ENCODE measurements around the gene NCOA7. TPM values are rescaled to one million over a fixed set of nuclear protein-coding genes. Genes with fewer than 3 reads are reported as not detected.

The NCOA7 gene
- total RNA-seq, 6 experiments from 2014 or later: 11.4 to 71.8 (median 23.0) TPM

DNA sequence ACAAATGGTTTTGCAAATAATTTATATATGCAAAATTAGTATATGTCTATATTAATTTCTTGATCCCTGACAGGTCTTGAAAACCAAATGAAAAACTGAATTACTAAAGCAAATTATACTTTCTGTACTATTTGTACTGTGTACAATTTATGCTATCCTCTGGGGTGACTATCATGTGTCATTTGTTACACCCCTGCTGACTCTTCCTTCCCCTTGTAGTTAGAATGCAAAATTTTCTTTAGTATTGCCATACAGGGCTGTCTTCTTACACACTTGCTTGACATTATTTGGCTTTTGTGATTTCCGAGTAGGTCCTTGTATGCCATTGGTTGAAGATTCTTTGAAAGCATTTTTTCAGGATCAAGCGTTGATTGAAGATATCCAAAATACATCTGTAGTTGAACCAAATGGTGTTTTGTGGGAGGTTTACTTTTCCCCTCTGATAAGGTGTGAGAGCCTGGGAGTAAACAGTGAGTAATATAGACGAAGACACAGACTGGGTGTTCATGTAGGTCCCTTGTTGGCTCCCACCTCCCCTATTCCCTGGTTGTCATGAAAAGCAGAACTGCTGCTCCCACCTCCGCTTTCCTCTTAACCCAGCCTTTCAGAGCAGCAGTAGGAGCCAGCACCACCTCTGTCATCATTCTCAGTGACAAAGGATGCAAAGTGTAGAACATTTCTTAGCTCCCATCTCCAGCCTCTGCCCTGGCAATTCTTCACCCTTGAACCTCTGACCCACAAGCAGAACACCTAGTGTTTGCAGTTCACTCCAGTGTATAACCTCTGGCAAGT, 29.0 kb downstream of the NCOA7 start:
- intact Hi-C loops (cut with DNase I): no loop called here
- no peak for TF ChIP-seq POLR2A (IDR thresholded peaks at IDR 0.05)
- TF ChIP-seq, protein P1, sequence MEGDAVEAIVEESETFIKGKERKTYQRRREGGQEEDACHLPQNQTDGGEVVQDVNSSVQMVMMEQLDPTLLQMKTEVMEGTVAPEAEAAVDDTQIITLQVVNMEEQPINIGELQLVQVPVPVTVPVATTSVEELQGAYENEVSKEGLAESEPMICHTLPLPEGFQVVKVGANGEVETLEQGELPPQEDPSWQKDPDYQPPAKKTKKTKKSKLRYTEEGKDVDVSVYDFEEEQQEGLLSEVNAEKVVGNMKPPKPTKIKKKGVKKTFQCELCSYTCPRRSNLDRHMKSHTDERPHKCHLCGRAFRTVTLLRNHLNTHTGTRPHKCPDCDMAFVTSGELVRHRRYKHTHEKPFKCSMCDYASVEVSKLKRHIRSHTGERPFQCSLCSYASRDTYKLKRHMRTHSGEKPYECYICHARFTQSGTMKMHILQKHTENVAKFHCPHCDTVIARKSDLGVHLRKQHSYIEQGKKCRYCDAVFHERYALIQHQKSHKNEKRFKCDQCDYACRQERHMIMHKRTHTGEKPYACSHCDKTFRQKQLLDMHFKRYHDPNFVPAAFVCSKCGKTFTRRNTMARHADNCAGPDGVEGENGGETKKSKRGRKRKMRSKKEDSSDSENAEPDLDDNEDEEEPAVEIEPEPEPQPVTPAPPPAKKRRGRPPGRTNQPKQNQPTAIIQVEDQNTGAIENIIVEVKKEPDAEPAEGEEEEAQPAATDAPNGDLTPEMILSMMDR (IDR thresholded peaks at IDR 0.05): no peak
- peaks cover 0 to 85% (median 24%) of the 10 kb centered on the region in 4 donors for H3K4me1 ChIP-seq
- H3K9me3 ChIP-seq: no peaks in the 10 kb centered on the region
- ATAC-seq: no peak
- WGBS (ENCODE audit: insufficient coverage, low coverage, low lambda C conversion rate, missing lambda C conversion rate): 85% methylated on average over 4 of the region's 4 CpGs
- no peak for DNase-seq
- H3K27me3 ChIP-seq: no peaks in the 10 kb centered on the region
- no peaks in the 10 kb centered on the region for H3K36me3 ChIP-seq
- H3K27ac ChIP-seq: peak overlapping the region in 2 of 3 donors; percentile 66 to 72
- H3K4me3 ChIP-seq: no peak overlapping the region

- intact Hi-C loops (cut with DNase I): no loop called here
- Histone ChIP-seq H3K4me3 (no peak overlapping the region), H3K4me1 (peaks cover 0 to 65% (median 19%) of the 10 kb centered on the region in 4 donors), H3K36me3 (no peaks in the 10 kb centered on the region), H3K27ac (peak overlapping the region in 2 of 3 donors; percentile 44 to 45), H3K9me3 (no peaks in the 10 kb centered on the region), H3K27me3 (no peaks in the 10 kb centered on the region)
- TF ChIP-seq, protein P1 (IDR thresholded peaks at IDR 0.05): no peak
- TF ChIP-seq POLR2A (IDR thresholded peaks at IDR 0.05): no peak
- ATAC-seq (peak; percentile 84 to 95 (median 90)), DNase-seq (peak in 2 of 3 donors; percentile 73 to 82)
- 10% methylated on average over 3 of the region's 3 CpGs for WGBS (ENCODE audit: insufficient coverage, low coverage, low lambda C conversion rate, missing lambda C conversion rate)
Observed at GRCh38 chr6:125821825-125822281, 31.1 kb downstream of the NCOA7 start.

GRCh38 chr6:125823180-125823579, 32.4 kb downstream of the NCOA7 start:
- WGBS (ENCODE audit: insufficient coverage, low coverage, low lambda C conversion rate, missing lambda C conversion rate): 51% methylated on average over 2 of the region's 2 CpGs
- Histone ChIP-seq H3K36me3 (no peaks in the 10 kb centered on the region), H3K4me3 (no peak overlapping the region), H3K4me1 (peaks cover 0 to 55% (median 13%) of the 10 kb centered on the region in 4 donors), H3K9me3 (no peaks in the 10 kb centered on the region), H3K27ac (no peak overlapping the region), H3K27me3 (no peaks in the 10 kb centered on the region)
- TF ChIP-seq, protein P1 (IDR thresholded peaks at IDR 0.05): no peak
- TF ChIP-seq POLR2A (IDR thresholded peaks at IDR 0.05): no peak
- DNase-seq: no peak
- intact Hi-C loops (cut with DNase I): no loop called here
- no peak for ATAC-seq

- peaks cover 0 to 36% (median 13%) of the 10 kb centered on the region in 4 donors for H3K4me1 ChIP-seq
- no peaks in the 10 kb centered on the region for H3K9me3 ChIP-seq
- H3K36me3 ChIP-seq: no peaks in the 10 kb centered on the region
- no peak overlapping the region for H3K4me3 ChIP-seq
- DNase-seq: no peak
- no peak overlapping the region for H3K27ac ChIP-seq
- WGBS (ENCODE audit: insufficient coverage, low coverage, low lambda C conversion rate, missing lambda C conversion rate): 86% methylated on average over 8 of the region's 8 CpGs
- no peak for ATAC-seq
- intact Hi-C loops (cut with DNase I): no loop called here
- TF ChIP-seq POLR2A (IDR thresholded peaks at IDR 0.05): no peak
- TF ChIP-seq, protein P1 (IDR thresholded peaks at IDR 0.05): no peak
- H3K27me3 ChIP-seq: no peaks in the 10 kb centered on the region
Observed at GRCh38 chr6:125824946-125825771, 34.4 kb downstream of the NCOA7 start.

Measured in right lobe of liver (tissue), 6 donors.